Right atrium auricular region (tissue), 2 donors: Measurements from ENCODE around the gene SUGP2. TPM values are rescaled to one million over a fixed set of nuclear protein-coding genes. Genes with fewer than 3 reads are reported as not detected.

Experiments used
- DNase-seq: peaks from one replicate; pipeline ENCODE4 v3.0.0-alpha.2; 2019; ENCODE audit warnings: low spot score
- H3K27ac ChIP-seq, 2 donors: fragments of 200-600 bp; sonication (generic); 1 replicate in 1 of 2; 2 replicates in 1 of 2; pipeline ENCODE4 v1.5.1; 2016 to 2019
- H3K27me3 ChIP-seq, 2 donors: fragments of 200-600 bp; sonication (generic); one replicate each; pipeline versions ENCODE4 v1.5.1 to v1.6.0; 2017 to 2019
- H3K36me3 ChIP-seq: fragments of 200-600 bp; sonication (generic); one replicate; pipeline ENCODE4 v1.5.1; 2016
- H3K4me1 ChIP-seq, 2 donors: fragments of 200-600 bp; sonication (generic); one replicate each; pipeline versions ENCODE4 v1.5.1 to v1.6.0; 2017 to 2019
- H3K4me3 ChIP-seq, 2 donors: fragments of 200-600 bp; sonication (generic); 1 replicate in 1 of 2; 2 replicates in 1 of 2; pipeline ENCODE4 v1.5.1; 2017 to 2019; ENCODE audit warnings: mild to moderate bottlenecking in 1 of 2, moderate library complexity in 1 of 2
- H3K9me3 ChIP-seq, 2 donors: fragments of 200-600 bp; sonication (generic); one replicate each; pipeline ENCODE4 v1.5.1; 2019
- total RNA-seq, 2 donors: library from RNA; depleted of rRNA; stranded (reverse); fragments of >200 nt; gene quantifications; one replicate each; pipeline ENCODE4 v1.1.0, GENCODE V29; 2016
- TF ChIP-seq, protein P1 (sequence below), 2 donors: fragments of 200-600 bp; sonication (generic); IDR thresholded peaks; one replicate each; pipeline ENCODE4 v1.5.1; 2019; ENCODE audit warnings: antibody characterized with exemption in 2 of 2

SUGP2 gene
- total RNA-seq, 2 donors from 2014 or later = 25.4 to 36.1 TPM

DNA sequence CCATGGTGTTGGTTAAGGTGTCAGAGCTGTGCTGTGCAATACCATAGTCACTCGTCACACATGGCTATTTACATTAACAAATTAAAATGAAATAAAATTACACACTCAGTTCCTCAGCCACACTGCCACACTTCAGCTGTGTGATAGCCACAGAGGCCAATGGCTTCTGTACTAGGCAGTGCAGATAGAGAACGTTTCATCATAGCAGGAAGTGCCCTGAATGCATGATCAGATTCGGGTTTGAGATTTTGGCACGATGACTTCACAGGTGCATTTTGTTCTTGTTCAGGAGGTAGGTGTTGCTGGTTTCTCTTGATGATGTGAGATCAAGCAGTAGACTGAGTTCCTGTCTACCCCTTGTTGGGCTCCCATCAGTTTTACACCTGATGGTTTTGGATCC is 6.6 kb upstream of the SUGP2 start:
- TF ChIP-seq, protein P1, sequence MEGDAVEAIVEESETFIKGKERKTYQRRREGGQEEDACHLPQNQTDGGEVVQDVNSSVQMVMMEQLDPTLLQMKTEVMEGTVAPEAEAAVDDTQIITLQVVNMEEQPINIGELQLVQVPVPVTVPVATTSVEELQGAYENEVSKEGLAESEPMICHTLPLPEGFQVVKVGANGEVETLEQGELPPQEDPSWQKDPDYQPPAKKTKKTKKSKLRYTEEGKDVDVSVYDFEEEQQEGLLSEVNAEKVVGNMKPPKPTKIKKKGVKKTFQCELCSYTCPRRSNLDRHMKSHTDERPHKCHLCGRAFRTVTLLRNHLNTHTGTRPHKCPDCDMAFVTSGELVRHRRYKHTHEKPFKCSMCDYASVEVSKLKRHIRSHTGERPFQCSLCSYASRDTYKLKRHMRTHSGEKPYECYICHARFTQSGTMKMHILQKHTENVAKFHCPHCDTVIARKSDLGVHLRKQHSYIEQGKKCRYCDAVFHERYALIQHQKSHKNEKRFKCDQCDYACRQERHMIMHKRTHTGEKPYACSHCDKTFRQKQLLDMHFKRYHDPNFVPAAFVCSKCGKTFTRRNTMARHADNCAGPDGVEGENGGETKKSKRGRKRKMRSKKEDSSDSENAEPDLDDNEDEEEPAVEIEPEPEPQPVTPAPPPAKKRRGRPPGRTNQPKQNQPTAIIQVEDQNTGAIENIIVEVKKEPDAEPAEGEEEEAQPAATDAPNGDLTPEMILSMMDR (IDR thresholded peaks at IDR 0.05) = no peak
- no peak for DNase-seq
- no peaks in the 10 kb centered on the region for H3K9me3 ChIP-seq
- H3K4me1 ChIP-seq = peaks cover 0 to 9% of the 10 kb centered on the region in 2 donors
- no peaks in the 10 kb centered on the region for H3K27me3 ChIP-seq
- no peak overlapping the region for H3K4me3 ChIP-seq
- no peak overlapping the region for H3K27ac ChIP-seq
- H3K36me3 ChIP-seq = peaks cover 16% of the 10 kb centered on the region

- H3K4me1 ChIP-seq = peaks cover 0 to 31% of the 10 kb centered on the region in 2 donors
- H3K9me3 ChIP-seq = no peaks in the 10 kb centered on the region
- peak overlapping the region; percentile 79 to 94 for H3K4me3 ChIP-seq
- H3K27me3 ChIP-seq = no peaks in the 10 kb centered on the region
- TF ChIP-seq, protein P1 (IDR thresholded peaks at IDR 0.05) = no peak
- peak overlapping the region; percentile 97 to 98 for H3K27ac ChIP-seq
- peaks cover 17% of the 10 kb centered on the region for H3K36me3 ChIP-seq
- DNase-seq = no peak
These were observed 897 bp upstream of the SUGP2 start for GRCh38 chr19:19034204-19034624.

DNA sequence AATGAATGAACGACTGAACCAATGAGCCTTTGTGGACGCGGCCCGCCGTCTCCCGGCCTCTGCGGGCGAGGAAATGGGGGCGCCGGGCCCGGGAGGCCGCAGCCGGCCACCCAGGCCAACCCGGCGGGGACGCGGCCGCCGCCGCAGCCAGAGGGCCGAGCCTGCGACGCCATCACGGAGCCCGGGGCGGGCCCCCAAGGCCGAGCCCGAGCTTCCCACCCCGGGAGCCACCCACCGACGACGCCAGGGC is 216 bp downstream of the SUGP2 start:
- Histone ChIP-seq H3K9me3 (no peaks in the 10 kb centered on the region), H3K36me3 (peaks cover 28% of the 10 kb centered on the region), H3K4me3 (peak overlapping the region; percentile 79 to 94), H3K27ac (peak overlapping the region; percentile 97 to 98), H3K27me3 (no peaks in the 10 kb centered on the region), H3K4me1 (peaks cover 0 to 31% of the 10 kb centered on the region in 2 donors)
- TF ChIP-seq, protein P1 (IDR thresholded peaks at IDR 0.05) = no peak
- no peak for DNase-seq

DNA sequence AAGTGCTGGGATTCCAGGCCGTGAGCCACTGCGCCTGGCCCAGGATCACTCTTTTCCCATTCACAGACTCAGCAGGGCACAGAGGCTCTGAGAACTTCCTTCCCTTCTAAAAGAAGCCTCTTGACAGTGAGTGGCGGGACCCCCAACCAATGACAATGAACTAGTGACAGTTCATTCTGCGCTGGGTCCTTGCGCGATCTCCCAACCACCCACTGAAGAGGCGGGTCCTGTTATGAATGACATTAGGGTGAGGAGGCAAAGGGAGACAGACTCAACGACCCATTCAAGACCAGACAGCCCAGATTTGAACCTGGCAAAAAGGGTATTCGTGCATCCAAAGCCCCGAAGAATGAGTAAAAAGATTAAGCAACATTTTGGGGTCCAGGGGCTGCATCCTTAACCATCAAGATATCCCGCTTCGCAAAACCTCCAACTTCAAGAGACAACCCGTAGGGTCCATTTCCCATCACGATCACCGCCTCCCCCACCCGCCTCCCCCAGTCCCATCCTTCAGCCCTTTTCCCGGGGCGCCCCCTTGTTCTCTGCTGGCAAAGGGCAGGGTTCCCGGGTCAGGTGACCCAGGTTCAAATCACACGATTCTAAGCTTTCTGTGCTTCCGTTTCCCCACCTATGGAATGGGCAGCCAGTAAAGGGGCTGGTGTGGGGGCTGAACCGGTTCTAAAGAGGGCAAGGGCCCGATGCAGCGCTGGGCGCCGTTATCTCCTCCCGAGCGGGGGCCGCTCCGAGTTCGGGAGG is 719 bp downstream of the SUGP2 start:
- peak overlapping the region; percentile 97 to 98 for H3K27ac ChIP-seq
- H3K9me3 ChIP-seq = no peaks in the 10 kb centered on the region
- DNase-seq = peak; percentile 92
- peaks cover 32% of the 10 kb centered on the region for H3K36me3 ChIP-seq
- H3K4me1 ChIP-seq = peaks cover 0 to 31% of the 10 kb centered on the region in 2 donors
- no peaks in the 10 kb centered on the region for H3K27me3 ChIP-seq
- H3K4me3 ChIP-seq = peak overlapping the region; percentile 79 to 94
- TF ChIP-seq, protein P1 (IDR thresholded peaks at IDR 0.05) = no peak

GRCh38 chr19:19031891-19032290 is 1.4 kb downstream of the SUGP2 start:
- Histone ChIP-seq H3K9me3 (no peaks in the 10 kb centered on the region), H3K4me1 (peaks cover 0 to 31% of the 10 kb centered on the region in 2 donors), H3K36me3 (peaks cover 38% of the 10 kb centered on the region), H3K4me3 (peak overlapping the region in 1 of 2 donors; percentile 94), H3K27me3 (no peaks in the 10 kb centered on the region), H3K27ac (peak overlapping the region; percentile 97 to 98)
- TF ChIP-seq, protein P1 (IDR thresholded peaks at IDR 0.05) = no peak
- DNase-seq = no peak

GRCh38 chr19:19028526-19028925 is 4.8 kb downstream of the SUGP2 start:
- H3K27ac ChIP-seq = no peak overlapping the region
- no peaks in the 10 kb centered on the region for H3K27me3 ChIP-seq
- TF ChIP-seq, protein P1 (IDR thresholded peaks at IDR 0.05) = no peak
- peaks cover 0 to 16% of the 10 kb centered on the region in 2 donors for H3K4me1 ChIP-seq
- no peak overlapping the region for H3K4me3 ChIP-seq
- peaks cover 68% of the 10 kb centered on the region for H3K36me3 ChIP-seq
- no peak for DNase-seq
- H3K9me3 ChIP-seq = no peaks in the 10 kb centered on the region
